Activated T-cell treated with anti-CD3 and anti-CD28 coated beads for 4 hours (primary cell): ENCODE data around the gene PAQR7.
A peak's percentile ranks its signal among the peaks of the same experiment; 100 is the strongest.

Experiments
- DNase-seq: peaks from one replicate; pipeline ENCODE4 v3.0.0-alpha.2; 2020

PAQR7 gene

DNA sequence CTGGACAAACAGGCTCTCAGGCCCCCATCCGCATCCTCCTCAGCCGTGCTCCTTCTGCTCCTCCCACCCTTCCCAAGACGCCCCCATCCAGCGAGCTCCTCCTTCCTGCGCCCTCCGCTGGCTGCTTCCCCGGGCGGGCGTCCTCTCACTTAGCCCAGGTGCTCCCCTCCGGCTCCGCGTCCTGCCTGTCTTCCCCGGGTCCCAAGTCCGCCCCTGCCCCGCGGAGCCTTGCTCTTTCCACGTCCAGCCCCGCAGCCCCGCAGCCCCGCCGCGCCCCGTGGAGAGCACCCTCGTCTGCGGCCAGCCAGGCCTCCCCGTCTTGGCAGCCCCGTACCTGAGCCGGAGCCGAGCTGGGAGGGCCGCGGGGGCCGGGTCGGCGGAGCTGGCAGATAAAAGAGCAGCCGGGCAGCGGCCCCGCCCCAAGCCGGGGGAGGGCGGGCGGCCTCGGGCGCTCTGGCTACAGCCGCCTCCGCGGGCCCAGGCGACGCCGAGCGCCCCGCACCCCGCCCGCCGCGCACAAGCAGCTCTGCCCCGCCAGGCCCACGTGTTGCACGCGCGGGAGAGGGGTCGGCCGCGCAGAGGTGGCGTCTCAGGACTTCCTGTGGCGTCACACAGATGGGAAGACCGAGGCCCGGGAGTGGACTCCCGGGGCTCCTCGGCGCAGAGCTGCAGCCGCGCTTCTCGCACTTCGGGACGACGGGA is at the start of gene PAQR7:
TSS of gene PAQR7 (minus strand) at position 555 of the 702 bp plus-strand sequence. CDS start 11,869 bp downstream, outside the sequence.
- peak; percentile 35 for DNase-seq

- DNase-seq, result no peak
These were observed 48.9 kb upstream of the PAQR7 start for GRCh38 chr1:25924454-25924853.

DNA sequence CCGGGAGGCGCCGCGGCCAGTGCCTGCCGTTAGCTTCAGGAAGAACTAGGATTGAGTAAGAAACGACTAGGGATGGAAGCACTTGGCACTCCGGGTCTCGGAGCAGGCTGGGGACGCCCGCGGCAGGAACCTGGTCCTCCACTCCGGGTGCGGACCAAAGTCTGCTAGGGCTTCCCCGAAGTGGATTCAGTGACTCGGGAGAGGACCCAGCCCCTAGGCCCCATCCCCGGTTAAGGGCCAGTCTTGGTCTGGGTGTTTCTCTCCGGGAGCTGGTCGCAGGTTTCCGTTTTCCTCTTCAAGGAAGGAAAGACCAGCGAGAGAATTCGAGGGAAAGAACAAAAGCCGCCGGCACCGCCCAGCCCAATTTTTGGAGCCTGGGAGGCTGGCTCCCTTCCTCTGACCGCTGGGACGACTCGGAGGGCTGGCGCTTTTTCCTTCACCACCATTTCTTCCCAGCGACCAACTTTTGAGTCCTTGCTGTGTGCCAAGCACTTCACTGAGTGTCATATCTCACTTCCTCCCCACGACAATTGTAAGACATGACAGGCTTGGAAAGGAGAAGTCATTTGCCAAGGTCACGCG is 47.6 kb upstream of the PAQR7 start:
- DNase-seq, result no peak

DNA sequence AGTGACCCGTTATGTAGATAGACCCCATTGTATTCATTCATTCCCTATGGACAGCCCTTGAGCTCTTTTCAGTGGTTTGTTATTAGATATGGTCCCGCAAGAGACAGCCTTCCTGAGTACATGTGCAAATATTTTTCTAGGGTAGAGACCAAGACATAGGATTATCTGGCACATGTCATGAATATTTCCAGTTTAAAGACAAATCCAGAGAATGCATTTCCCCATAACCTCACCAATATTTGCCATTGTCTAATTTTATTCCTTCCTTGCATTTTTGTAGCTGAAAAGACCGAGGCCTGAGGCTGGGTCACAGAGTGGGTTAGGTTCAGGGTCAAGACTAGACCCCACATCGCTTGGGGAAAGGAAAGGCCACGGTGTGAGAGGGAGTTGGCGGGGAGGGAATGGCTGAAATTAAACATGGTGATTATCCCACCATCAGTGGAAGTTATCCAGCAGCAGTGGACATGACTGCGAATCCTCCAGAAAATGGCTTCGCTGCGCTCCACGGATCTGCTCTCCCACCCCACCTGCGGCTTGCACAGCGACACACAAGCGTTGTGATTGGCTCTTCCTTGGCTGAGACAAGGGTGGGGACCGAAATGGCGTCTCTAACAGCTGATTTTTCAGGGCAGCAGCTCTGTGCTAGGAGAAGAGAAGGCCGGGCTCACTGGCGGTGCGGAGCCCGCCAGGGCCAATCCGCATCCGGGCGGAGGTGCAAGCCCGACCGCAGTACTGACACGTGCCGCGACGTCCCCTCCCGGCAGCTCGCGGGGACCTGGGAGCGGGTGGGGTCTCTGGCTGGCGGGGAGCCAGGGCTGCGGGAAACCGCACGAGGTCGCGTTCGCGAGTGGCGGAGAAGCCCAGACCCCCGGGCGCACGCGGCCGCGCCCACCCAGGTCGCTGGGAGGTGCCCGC is 46.8 kb upstream of the PAQR7 start:
- DNase-seq, result peak; percentile 19

DNA sequence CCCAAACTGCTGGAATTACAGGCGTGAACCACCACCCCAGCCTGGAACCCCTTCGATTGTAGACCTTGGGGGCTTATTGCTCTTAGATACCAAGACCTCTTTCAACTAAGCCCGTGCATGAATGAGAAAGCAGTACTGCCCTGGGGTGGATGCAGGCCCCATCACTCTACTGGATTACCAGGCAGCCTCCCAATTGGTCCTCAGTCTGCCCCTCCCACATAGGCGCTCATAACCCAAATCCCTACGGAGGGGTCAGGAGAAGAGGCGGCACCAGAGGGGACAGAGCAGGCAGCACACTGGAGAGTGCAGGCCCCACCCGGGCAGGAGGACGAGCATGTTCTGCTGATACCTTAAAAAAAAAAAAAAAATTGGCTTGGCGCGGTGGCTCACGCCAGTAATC is 43.1 kb upstream of the PAQR7 start:
- DNase-seq, result no peak

- DNase-seq, result no peak
These were observed 42.5 kb upstream of the PAQR7 start for GRCh38 chr1:25917996-25918395.

DNA sequence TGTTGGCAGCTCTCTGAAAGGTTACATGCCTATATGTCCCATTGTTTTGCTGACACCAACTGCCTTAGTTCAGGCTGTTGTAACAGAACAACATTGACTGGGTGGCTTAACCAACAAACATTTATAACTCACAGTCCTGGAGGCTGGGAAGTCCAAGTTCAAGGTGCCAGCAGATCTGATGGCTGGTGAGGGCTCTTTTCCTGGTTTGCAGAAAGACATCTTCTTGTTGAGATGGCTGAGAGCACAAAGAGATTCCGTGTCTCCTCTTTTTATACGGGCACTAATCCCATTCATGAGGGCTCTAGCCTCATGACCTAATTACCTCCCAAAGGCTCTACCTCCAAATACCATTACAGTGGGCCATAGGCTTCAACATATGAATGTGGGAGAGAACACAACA is 41.0 kb upstream of the PAQR7 start:
- no peak for DNase-seq

DNA sequence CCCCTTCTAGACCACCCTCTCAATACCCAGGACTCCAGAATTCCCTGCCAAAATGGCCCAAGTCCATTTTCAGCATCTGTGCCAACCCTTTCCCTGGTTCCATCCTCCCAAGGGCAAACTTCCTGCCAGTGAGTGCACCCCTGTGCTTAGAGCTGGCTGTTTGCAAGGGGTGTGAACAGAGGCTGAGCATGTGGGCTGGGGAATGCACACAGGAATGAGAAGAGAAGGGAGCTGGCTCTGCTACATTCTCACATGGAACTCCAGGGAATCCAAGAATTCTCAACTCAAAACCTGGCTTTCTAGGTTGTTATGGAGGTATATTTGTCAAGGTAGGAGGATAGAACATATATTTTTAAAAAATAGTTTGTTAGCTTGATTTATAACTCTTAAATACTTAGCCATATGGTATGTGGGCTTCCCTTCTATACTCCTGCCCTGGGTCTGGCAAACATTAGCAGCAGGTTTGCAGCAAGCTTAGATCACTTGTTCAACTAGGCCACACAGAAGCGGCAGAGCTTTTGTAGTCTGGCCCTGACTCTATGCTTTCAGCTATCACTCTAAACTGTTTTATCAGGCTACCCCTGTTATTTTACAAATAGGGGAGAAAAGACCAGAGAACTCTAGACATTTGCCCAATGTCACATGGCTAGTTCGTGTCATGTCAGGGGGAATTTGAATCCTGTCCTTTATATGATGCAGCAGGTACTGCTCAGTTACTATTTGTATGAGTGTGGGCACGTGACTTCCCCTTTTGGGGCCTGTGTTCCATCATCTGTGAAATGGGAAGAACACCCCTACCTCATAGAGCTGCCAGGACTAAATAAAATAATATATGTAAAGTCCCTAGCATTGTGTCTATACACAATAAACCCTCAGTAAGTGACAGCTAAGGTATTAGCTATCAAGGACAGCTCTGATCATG is 38.8 kb upstream of the PAQR7 start:
- no peak for DNase-seq

DNA sequence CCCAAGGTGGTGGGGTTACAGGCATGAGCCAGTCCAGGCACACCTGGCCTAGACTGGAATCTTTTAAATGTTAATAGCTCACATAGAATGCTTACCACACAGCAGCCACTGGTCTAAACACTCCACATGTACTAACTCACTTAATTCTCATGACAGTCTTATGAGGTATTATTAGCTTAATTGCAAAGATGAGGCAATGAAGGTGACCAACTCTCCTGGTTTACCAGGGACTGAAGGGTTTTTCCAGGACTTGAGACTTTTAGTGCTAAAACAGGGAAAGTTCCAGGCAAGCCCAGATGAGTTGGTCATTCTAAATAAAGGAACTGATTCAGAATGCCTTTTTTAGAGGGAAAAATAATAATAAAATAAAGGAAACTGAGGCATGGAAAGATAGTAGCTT is 37.7 kb upstream of the PAQR7 start:
- no peak for DNase-seq

- DNase-seq, result no peak
These were observed 36.7 kb upstream of the PAQR7 start for GRCh38 chr1:25912076-25912831.

DNA sequence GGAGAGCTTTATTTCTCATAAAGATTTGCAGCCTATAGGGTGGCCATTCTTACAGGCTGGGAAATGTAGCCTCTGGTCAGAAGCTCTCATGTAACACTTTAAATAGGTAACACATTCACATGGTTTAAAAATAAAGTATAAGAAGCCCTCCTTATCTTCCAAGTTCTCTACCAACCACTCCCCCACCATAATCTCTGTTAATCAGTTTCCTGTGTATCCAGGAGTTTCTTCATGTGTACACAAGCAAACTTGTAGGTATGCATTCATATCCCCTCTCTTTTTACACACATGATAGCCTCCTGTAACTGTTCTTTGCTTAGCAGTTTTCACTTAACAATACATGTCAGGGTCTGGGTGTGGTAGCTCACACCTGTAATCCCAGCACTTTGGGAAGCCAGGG is 35.7 kb upstream of the PAQR7 start:
- DNase-seq, result no peak

DNA sequence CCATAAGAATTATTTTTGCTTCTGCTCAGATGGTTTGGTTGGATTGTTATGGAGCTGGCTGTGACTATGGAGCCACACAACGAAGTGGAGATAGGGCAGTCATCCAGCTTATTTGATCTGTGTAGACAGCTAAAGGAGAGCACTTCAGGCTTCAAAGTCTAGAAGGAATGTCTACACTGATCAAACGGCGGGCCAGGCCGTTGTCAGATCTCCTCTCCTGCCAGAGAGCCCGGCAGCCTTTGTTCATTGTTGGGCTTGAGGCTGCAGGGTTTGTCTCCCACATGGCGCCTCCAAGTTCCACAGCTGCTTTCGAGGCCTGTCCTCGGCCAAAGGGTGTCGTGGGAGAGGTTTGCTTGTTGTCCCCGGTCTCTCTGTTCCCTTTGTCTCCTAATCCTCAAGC is 33.5 kb upstream of the PAQR7 start:
- no peak for DNase-seq

GRCh38 chr1:25908161-25908560 is 32.7 kb upstream of the PAQR7 start:
- DNase-seq, result no peak

DNA sequence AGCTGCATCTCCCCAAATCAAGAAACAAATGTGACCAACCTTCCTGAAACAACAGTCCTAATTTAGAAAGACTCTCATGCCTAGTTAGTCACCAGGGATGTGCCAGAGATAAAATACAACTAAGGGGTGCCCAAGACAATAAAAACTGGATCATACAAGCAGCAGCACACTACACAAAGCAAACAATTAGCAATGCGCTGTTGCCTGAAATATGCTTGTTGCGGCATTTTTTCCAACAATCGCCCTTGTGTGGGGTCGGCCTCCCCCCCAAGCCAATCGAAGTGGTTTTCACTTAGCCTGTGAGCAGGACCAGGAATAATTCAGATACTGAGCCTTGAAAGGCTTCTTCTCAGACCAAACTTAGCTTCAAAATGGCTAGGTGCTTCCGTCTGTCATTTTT is 32.1 kb upstream of the PAQR7 start:
- no peak for DNase-seq

GRCh38 chr1:25906644-25907300 is 31.3 kb upstream of the PAQR7 start:
- peak; percentile 19 for DNase-seq

GRCh38 chr1:25905680-25906643 is 30.5 kb upstream of the PAQR7 start, which contains the start of gene STMN1:
Gene STMN1 (minus strand): TSS chr1:25906419. CDS start chr1:25904676, 1,743 bp downstream.
- DNase-seq, result peak; percentile 81

GRCh38 chr1:25904943-25905679 is 29.6 kb upstream of the PAQR7 start:
- DNase-seq, result peak; percentile 95

GRCh38 chr1:25903986-25904385 is 28.5 kb upstream of the PAQR7 start:
- no peak for DNase-seq

- DNase-seq, result no peak
These were observed 27.0 kb upstream of the PAQR7 start for GRCh38 chr1:25902462-25902861.
